AG10803 (cell line): ENCODE measurements around the gene STAT5A.

Experiments used
- DNase-seq: peaks from one replicate; pipeline ENCODE4 v3.0.0; 2010; ENCODE audit warnings: low read depth
- H3K4me3 ChIP-seq: 2 replicates; pipeline ENCODE4 v1.5.1; 2011; ENCODE audit warnings: mild to moderate bottlenecking, low read length, control low read depth
- TF ChIP-seq, protein P1 (sequence below): conservative IDR thresholded peaks from 2 replicates; pipeline ENCODE4 v1.5.1; 2011; ENCODE audit warnings: mild to moderate bottlenecking, low read length, control low read depth, inconsistent platforms

Gene STAT5A

DNA sequence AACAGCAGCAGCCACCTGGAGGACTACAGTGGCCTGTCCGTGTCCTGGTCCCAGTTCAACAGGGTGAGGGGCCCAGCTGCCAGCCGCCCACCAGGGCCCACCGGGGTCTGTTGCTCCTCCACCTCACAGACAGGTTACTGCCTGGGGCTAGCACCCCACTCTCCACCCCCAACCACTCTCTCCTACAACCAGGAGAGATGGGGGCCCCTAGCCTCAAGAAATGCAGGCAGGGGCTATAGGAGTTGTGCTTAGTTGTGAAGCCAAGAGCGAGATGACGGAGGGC lies 18.0 kb downstream of the STAT5A start:
- DNase-seq: no peak
- TF ChIP-seq, protein P1, sequence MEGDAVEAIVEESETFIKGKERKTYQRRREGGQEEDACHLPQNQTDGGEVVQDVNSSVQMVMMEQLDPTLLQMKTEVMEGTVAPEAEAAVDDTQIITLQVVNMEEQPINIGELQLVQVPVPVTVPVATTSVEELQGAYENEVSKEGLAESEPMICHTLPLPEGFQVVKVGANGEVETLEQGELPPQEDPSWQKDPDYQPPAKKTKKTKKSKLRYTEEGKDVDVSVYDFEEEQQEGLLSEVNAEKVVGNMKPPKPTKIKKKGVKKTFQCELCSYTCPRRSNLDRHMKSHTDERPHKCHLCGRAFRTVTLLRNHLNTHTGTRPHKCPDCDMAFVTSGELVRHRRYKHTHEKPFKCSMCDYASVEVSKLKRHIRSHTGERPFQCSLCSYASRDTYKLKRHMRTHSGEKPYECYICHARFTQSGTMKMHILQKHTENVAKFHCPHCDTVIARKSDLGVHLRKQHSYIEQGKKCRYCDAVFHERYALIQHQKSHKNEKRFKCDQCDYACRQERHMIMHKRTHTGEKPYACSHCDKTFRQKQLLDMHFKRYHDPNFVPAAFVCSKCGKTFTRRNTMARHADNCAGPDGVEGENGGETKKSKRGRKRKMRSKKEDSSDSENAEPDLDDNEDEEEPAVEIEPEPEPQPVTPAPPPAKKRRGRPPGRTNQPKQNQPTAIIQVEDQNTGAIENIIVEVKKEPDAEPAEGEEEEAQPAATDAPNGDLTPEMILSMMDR: no peak

DNA sequence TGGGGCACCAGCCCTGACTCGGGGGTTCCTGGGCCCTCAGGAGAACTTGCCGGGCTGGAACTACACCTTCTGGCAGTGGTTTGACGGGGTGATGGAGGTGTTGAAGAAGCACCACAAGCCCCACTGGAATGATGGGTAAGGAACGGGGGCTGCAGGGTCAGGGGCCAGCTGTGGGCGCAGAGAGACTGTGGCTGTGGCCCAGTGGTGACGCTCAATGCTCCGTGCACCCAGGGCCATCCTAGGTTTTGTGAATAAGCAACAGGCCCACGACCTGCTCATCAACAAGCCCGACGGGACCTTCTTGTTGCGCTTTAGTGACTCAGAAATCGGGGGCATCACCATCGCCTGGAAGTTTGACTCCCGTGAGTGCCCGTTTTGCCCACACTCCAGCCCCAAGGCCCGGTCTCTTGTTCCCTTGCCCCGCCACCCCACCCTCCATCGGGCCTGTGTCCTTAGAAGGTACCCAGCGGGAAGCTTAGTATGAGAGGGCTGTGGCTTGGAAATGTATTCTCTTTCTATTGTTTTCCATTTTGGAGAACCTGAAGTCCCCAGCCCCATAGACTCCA lies 19.1 kb downstream of the STAT5A start:
- no peak for DNase-seq
- TF ChIP-seq, protein P1: no peak
- no peak overlapping the region for H3K4me3 ChIP-seq

More for the DNA sequence above, 18.0 kb downstream of the STAT5A start:
- no peak overlapping the region for H3K4me3 ChIP-seq

DNA sequence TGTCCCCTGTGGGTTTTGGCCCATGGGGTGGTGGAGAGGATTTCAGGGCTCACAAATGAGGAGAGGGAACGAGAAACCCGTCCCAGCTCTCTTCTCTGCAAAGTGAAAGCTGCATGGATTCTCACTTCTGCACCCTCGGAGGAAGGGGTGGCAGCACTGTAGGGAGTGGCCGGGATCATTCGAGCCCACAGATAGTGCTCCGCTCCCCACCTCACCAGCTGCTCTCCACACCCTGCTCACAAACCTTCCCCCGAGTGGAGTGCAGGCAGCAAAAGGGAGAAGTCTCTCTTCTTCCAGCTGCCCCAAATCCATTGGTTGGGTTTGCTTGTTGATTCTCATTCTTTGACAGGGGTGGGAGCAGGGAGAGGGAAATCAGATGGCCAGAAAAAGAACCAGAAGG lies 20.1 kb downstream of the STAT5A start:
- DNase-seq: no peak
- no peak overlapping the region for H3K4me3 ChIP-seq
- TF ChIP-seq, protein P1: no peak

DNA sequence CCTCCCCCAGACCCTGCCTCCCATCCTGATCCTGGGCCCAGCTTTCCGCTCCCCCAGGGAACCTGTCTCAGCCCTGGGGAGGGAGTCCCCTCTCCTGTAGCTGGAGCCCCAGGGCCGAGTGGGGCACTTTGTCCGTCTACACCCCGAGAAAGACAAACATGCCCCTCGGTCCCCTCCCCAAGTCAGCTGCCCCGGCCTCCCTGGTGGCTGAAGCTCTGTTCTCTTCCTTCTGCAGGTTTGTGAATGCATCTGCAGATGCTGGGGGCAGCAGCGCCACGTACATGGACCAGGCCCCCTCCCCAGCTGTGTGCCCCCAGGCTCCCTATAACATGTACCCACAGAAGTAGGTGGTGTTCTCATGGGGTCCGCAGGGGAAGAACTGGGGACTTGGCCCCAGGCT lies 20.8 kb downstream of the STAT5A start:
- H3K4me3 ChIP-seq: no peak overlapping the region
- DNase-seq: no peak
- TF ChIP-seq, protein P1: no peak

DNA sequence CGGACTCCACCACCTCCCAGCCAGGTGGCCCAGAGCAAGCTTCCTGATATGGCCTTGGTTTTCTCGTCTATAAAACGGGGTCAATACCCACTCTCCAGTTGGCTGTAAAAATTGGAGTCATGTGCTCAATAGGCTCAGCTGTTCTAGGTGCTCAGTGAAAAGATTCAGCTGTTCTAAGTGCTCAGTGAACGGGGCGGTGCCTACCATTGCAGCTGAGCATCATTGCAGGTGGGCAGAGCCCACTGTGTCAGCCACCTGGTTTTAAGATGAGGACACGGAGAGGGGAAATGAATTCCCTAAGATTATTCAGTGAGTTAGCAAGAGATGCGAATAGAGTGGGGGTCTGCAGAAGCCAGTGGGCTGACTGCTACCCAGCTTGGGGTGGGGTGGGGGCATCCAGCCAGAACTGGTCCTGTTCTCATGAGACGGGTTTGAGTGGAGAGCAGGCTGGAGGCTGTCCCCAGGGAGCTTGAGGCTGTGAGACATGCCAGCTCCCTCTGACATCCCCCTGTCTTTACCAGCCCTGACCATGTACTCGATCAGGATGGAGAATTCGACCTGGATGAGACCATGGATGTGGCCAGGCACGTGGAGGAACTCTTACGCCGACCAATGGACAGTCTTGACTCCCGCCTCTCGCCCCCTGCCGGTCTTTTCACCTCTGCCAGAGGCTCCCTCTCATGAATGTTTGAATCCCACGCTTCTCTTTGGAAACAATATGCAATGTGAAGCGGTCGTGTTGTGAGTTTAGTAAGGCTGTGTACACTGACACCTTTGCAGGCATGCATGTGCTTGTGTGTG lies 21.9 kb downstream of the STAT5A start:
- no peak overlapping the region for H3K4me3 ChIP-seq
- DNase-seq: no peak
- TF ChIP-seq, protein P1: no peak; the same call in 1 of the 2 replicates

DNA sequence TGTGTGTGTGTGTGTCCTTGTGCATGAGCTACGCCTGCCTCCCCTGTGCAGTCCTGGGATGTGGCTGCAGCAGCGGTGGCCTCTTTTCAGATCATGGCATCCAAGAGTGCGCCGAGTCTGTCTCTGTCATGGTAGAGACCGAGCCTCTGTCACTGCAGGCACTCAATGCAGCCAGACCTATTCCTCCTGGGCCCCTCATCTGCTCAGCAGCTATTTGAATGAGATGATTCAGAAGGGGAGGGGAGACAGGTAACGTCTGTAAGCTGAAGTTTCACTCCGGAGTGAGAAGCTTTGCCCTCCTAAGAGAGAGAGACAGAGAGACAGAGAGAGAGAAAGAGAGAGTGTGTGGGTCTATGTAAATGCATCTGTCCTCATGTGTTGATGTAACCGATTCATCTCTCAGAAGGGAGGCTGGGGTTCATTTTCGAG lies 22.5 kb downstream of the STAT5A start:
- H3K4me3 ChIP-seq: no peak overlapping the region
- TF ChIP-seq, protein P1: no peak
- DNase-seq: no peak
